Measurements from ENCODE around the gene DACT1.

DNA sequence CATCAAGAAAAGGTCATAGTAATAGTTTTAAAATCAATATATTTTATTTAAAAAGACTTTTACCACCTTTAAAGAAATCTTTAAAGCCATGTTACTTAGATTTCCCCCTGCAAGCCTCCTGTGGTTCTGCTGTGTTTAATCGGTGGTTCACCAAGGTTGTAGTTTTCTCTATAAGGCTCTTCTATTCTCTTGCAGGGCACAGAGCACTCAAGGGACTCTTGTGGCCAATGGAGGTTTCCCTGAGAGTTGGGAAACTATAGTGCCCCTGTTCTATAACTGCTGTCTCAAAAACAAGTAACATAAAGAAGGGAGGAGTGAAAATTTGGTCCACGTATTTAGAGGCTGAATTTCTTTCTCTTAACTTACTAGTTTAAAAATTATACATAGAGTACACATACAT, 25.0 kb downstream of the DACT1 start:
- TF ChIP-seq POLR2AphosphoS5 (IDR thresholded peaks at IDR 0.05) = no peak
- TF ChIP-seq, protein P1, sequence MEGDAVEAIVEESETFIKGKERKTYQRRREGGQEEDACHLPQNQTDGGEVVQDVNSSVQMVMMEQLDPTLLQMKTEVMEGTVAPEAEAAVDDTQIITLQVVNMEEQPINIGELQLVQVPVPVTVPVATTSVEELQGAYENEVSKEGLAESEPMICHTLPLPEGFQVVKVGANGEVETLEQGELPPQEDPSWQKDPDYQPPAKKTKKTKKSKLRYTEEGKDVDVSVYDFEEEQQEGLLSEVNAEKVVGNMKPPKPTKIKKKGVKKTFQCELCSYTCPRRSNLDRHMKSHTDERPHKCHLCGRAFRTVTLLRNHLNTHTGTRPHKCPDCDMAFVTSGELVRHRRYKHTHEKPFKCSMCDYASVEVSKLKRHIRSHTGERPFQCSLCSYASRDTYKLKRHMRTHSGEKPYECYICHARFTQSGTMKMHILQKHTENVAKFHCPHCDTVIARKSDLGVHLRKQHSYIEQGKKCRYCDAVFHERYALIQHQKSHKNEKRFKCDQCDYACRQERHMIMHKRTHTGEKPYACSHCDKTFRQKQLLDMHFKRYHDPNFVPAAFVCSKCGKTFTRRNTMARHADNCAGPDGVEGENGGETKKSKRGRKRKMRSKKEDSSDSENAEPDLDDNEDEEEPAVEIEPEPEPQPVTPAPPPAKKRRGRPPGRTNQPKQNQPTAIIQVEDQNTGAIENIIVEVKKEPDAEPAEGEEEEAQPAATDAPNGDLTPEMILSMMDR (IDR thresholded peaks at IDR 0.05) = no peak
- TF ChIP-seq POLR2A (IDR thresholded peaks at IDR 0.05) = no peak
